GM21619 (cell line): ENCODE results near the gene CHST11.

Experiments used
- ATAC-seq: cut with Tn5 transposase; IDR thresholded peaks from one replicate; pipeline ENCODE4 v1.9.1; 2021; ENCODE audit not compliant: unreplicated experiment

The CHST11 gene

GRCh38 chr12:104456417-104456949, at the start of gene CHST11:
TSS of gene CHST11 (plus strand) at chr12:104456948.
- ATAC-seq: peak; percentile 66

GRCh38 chr12:104407438-104407837, 49.3 kb upstream of the CHST11 start:
- no peak for ATAC-seq

- ATAC-seq: no peak
Measured at GRCh38 chr12:104407922-104408321, 48.8 kb upstream of the CHST11 start.

- ATAC-seq: no peak
Measured at GRCh38 chr12:104410326-104410725, 46.4 kb upstream of the CHST11 start.

GRCh38 chr12:104410786-104411185, 46.0 kb upstream of the CHST11 start:
- no peak for ATAC-seq

GRCh38 chr12:104411826-104412641, 44.7 kb upstream of the CHST11 start:
- ATAC-seq: no peak

- ATAC-seq: no peak
Measured at GRCh38 chr12:104412681-104413080, 44.1 kb upstream of the CHST11 start.

- ATAC-seq: no peak
Measured at GRCh38 chr12:104413330-104413729, 43.4 kb upstream of the CHST11 start.

- no peak for ATAC-seq
Measured at GRCh38 chr12:104414581-104415341, 42.0 kb upstream of the CHST11 start.

GRCh38 chr12:104415342-104415980, 41.3 kb upstream of the CHST11 start:
- ATAC-seq: no peak

- no peak for ATAC-seq
Measured at GRCh38 chr12:104416136-104416535, 40.6 kb upstream of the CHST11 start.

- no peak for ATAC-seq
Measured at GRCh38 chr12:104416585-104416984, 40.2 kb upstream of the CHST11 start.

- no peak for ATAC-seq
Measured at GRCh38 chr12:104419717-104420116, 37.0 kb upstream of the CHST11 start.

- no peak for ATAC-seq
Measured at GRCh38 chr12:104420868-104421267, 35.9 kb upstream of the CHST11 start.

GRCh38 chr12:104421343-104421742, 35.4 kb upstream of the CHST11 start:
- no peak for ATAC-seq

- ATAC-seq: no peak
Measured at GRCh38 chr12:104422441-104422840, 34.3 kb upstream of the CHST11 start.

- ATAC-seq: no peak
Measured at GRCh38 chr12:104423273-104423672, 33.5 kb upstream of the CHST11 start.

- no peak for ATAC-seq
Measured at GRCh38 chr12:104423809-104424208, 32.9 kb upstream of the CHST11 start.

GRCh38 chr12:104424955-104425354, 31.8 kb upstream of the CHST11 start:
- no peak for ATAC-seq

- ATAC-seq: no peak
Measured at GRCh38 chr12:104425614-104426013, 31.1 kb upstream of the CHST11 start.

GRCh38 chr12:104426926-104427546, 29.7 kb upstream of the CHST11 start:
- no peak for ATAC-seq
